ENCODE data around the gene PRKCSH.

DNA sequence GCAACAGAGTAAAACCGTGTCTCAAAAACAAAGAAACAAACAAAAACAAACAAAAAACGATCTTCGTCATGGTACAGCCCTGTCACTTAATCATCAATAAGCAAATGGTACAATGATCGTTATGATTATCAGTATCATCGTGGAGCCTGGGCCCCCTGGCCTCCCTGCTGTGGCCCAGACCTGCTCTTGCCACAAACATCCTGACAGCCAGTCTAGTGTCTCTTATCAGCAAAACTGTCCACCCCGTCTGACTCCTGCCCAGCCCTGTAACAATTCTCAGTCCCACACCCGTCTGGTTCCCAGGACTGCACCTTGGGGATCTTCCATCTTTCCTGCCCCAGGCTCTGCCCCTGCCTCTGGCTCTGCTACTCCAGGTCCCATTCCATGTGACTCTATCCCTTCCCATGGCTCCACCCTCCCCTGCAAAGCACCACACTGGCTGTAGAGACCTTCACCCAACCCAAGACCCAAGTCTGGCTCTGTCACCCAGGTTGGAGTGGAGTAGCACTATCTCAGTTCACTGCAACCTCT, 64.5 kb downstream of the PRKCSH start:
- TF ChIP-seq, protein P1, sequence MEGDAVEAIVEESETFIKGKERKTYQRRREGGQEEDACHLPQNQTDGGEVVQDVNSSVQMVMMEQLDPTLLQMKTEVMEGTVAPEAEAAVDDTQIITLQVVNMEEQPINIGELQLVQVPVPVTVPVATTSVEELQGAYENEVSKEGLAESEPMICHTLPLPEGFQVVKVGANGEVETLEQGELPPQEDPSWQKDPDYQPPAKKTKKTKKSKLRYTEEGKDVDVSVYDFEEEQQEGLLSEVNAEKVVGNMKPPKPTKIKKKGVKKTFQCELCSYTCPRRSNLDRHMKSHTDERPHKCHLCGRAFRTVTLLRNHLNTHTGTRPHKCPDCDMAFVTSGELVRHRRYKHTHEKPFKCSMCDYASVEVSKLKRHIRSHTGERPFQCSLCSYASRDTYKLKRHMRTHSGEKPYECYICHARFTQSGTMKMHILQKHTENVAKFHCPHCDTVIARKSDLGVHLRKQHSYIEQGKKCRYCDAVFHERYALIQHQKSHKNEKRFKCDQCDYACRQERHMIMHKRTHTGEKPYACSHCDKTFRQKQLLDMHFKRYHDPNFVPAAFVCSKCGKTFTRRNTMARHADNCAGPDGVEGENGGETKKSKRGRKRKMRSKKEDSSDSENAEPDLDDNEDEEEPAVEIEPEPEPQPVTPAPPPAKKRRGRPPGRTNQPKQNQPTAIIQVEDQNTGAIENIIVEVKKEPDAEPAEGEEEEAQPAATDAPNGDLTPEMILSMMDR (IDR thresholded peaks at IDR 0.05), result no peak
- no peak for TF ChIP-seq POLR2A (IDR thresholded peaks at IDR 0.05)
